ENCODE measurements around the gene UBE2H.

DNA sequence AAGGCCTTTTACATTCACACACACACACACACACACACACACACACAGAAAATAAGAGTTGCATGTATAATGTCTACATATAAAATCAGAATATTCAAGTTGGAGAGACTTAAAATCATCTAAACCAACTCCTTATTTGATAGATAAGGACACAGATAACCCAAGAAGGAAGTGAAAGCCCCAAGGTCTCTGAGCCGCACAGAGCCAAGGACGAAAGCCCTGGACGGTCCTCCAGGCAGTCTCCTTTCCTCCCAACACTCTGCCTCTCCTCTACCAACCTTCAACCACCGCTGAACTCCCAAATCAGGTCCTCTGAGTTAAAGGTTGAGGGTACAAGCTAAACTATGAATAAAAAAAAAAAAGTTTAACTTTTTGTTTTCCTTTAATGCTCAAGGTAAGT lies 28.2 kb downstream of the UBE2H start:
- TF ChIP-seq, protein P1, sequence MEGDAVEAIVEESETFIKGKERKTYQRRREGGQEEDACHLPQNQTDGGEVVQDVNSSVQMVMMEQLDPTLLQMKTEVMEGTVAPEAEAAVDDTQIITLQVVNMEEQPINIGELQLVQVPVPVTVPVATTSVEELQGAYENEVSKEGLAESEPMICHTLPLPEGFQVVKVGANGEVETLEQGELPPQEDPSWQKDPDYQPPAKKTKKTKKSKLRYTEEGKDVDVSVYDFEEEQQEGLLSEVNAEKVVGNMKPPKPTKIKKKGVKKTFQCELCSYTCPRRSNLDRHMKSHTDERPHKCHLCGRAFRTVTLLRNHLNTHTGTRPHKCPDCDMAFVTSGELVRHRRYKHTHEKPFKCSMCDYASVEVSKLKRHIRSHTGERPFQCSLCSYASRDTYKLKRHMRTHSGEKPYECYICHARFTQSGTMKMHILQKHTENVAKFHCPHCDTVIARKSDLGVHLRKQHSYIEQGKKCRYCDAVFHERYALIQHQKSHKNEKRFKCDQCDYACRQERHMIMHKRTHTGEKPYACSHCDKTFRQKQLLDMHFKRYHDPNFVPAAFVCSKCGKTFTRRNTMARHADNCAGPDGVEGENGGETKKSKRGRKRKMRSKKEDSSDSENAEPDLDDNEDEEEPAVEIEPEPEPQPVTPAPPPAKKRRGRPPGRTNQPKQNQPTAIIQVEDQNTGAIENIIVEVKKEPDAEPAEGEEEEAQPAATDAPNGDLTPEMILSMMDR (IDR thresholded peaks at IDR 0.05; ENCODE audit: insufficient read depth, low read length) = no peak
- TF ChIP-seq, protein P2, sequence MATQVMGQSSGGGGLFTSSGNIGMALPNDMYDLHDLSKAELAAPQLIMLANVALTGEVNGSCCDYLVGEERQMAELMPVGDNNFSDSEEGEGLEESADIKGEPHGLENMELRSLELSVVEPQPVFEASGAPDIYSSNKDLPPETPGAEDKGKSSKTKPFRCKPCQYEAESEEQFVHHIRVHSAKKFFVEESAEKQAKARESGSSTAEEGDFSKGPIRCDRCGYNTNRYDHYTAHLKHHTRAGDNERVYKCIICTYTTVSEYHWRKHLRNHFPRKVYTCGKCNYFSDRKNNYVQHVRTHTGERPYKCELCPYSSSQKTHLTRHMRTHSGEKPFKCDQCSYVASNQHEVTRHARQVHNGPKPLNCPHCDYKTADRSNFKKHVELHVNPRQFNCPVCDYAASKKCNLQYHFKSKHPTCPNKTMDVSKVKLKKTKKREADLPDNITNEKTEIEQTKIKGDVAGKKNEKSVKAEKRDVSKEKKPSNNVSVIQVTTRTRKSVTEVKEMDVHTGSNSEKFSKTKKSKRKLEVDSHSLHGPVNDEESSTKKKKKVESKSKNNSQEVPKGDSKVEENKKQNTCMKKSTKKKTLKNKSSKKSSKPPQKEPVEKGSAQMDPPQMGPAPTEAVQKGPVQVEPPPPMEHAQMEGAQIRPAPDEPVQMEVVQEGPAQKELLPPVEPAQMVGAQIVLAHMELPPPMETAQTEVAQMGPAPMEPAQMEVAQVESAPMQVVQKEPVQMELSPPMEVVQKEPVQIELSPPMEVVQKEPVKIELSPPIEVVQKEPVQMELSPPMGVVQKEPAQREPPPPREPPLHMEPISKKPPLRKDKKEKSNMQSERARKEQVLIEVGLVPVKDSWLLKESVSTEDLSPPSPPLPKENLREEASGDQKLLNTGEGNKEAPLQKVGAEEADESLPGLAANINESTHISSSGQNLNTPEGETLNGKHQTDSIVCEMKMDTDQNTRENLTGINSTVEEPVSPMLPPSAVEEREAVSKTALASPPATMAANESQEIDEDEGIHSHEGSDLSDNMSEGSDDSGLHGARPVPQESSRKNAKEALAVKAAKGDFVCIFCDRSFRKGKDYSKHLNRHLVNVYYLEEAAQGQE (IDR thresholded peaks at IDR 0.05; ENCODE audit: insufficient replicate concordance, low read depth) = no peak
- TF ChIP-seq POLR2AphosphoS5 (IDR thresholded peaks at IDR 0.05; ENCODE audit: low read depth) (no peak), GABPA (IDR thresholded peaks at IDR 0.05; ENCODE audit: low read depth) (no peak), SPI1 (IDR thresholded peaks at IDR 0.05; ENCODE audit: borderline replicate concordance, low read depth) (no peak)
